Measurements from ENCODE around the gene HSPA9.
"Not testable (repeated sequence)": the region's sequence is repeated elsewhere in the genome, so short reads cannot be mapped to it uniquely, and the experiment has no call there.

HSPA9 gene

GRCh38 chr5:138529812-138530211 lies 45.4 kb downstream of the HSPA9 start:
- no peak for DNase-seq (ENCODE audit: low spot score)

- no peak for DNase-seq (ENCODE audit: low spot score)
Observed at GRCh38 chr5:138528744-138529469, 46.3 kb downstream of the HSPA9 start.

GRCh38 chr5:138528208-138528607 lies 47.0 kb downstream of the HSPA9 start:
- DNase-seq (ENCODE audit: low spot score) = no peak

GRCh38 chr5:138527170-138527569 lies 48.0 kb downstream of the HSPA9 start:
- no peak for DNase-seq (ENCODE audit: low spot score)

GRCh38 chr5:138523406-138523805 lies 51.8 kb downstream of the HSPA9 start:
- DNase-seq (ENCODE audit: low spot score) = no peak

GRCh38 chr5:138520971-138521370 lies 54.2 kb downstream of the HSPA9 start:
- no peak for DNase-seq (ENCODE audit: low spot score)

- no peak for DNase-seq (ENCODE audit: low spot score)
Observed at GRCh38 chr5:138517437-138517836, 57.8 kb downstream of the HSPA9 start.

- DNase-seq (ENCODE audit: low spot score) = no peak
Observed at GRCh38 chr5:138515556-138516245, 59.5 kb downstream of the HSPA9 start.

- DNase-seq (ENCODE audit: low spot score) = no peak
Observed at GRCh38 chr5:138514021-138514420, 61.2 kb downstream of the HSPA9 start.

- no peak for DNase-seq (ENCODE audit: low spot score)
Observed at GRCh38 chr5:138508958-138509357, 66.2 kb downstream of the HSPA9 start.

GRCh38 chr5:138507485-138507884 lies 67.7 kb downstream of the HSPA9 start:
- DNase-seq (ENCODE audit: low spot score) = not testable (repeated sequence)

GRCh38 chr5:138506370-138507306 lies 68.6 kb downstream of the HSPA9 start:
- DNase-seq (ENCODE audit: low spot score) = no peak

GRCh38 chr5:138504799-138505198 lies 70.4 kb downstream of the HSPA9 start:
- no peak for DNase-seq (ENCODE audit: low spot score)
